Measurements from ENCODE around the gene TEDC2.

DNA sequence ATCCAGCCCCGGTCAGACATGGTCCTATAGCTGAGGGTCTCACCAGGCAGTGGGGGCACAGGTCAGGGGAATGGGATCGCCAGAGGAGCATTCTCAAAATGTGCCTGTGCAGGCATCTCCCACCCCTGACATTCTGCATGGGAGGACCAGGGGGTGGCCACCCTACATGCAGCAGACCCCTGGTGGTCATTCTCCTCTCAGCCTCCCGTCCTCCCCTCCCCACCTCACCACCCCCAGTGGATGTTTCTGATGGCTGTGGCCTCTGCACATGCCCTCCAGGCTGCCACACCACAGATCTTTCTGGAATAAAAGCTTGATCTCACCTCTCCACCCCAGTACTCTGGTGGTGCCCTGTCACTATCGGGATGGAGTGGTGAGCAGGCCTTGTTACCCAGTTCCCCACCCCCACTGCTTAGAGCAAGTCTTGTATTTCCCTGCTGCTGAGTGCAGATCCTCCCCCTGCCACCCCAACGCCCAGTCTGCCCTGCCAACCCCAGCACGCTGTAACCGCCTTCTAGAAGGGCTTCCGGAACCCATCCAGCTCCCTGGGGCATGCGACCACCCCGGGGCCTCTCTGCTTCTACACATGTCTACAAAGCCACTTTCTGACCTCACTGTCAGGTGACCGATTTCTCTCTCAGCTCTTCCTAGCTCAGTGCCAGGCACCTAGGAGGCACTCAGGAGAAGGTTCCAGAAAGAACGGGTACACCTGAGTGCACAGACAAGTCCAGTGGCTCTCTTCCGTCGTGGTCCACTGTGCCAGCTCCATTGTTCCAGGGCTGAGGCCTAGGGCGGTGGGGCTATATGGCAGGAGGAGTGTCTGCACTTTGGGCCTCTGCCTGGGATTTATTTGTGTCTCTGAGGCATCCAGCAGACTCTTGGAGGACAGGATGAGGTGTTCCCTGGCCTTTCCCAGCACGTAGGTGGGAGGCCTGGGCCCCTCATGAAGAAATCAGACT, 24.3 kb downstream of the TEDC2 start:
- TF ChIP-seq SRF (IDR thresholded peaks at IDR 0.05; ENCODE audit: low read depth in 2 of 2, low read length in 2 of 2) (no peak), POLR2A (IDR thresholded peaks at IDR 0.05; ENCODE audit: low read depth, low read length) (no peak), TAF1 (IDR thresholded peaks at IDR 0.05; ENCODE audit: borderline replicate concordance, low read depth, low read length) (no peak), SP1 (IDR thresholded peaks at IDR 0.05; ENCODE audit: low read depth, low read length) (no peak), EZH2 (IDR thresholded peaks at IDR 0.05; ENCODE audit: borderline replicate concordance, control insufficient read depth, low read depth, low read length) (no peak), CEBPB (IDR thresholded peaks at IDR 0.05; ENCODE audit: borderline replicate concordance in 1 of 2, low read depth in 2 of 2, low read length in 2 of 2) (no peak), RELA (IDR thresholded peaks at IDR 0.05; ENCODE audit: borderline replicate concordance, partially characterized antibody) (no peak), NBN (IDR thresholded peaks at IDR 0.05) (no peak), JUNB (IDR thresholded peaks at IDR 0.05) (no peak), TCF12 (IDR thresholded peaks at IDR 0.05; ENCODE audit: low read depth, low read length) (no peak), BRCA1 (IDR thresholded peaks at IDR 0.05; ENCODE audit: low read depth, low read length) (no peak), SREBF2 (IDR thresholded peaks at IDR 0.05; ENCODE audit: low read length) (no peak)
- TF ChIP-seq, protein P1, sequence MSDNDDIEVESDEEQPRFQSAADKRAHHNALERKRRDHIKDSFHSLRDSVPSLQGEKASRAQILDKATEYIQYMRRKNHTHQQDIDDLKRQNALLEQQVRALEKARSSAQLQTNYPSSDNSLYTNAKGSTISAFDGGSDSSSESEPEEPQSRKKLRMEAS (IDR thresholded peaks at IDR 0.05; ENCODE audit: low read depth, low read length), result no peak
- TF ChIP-seq, protein P2, sequence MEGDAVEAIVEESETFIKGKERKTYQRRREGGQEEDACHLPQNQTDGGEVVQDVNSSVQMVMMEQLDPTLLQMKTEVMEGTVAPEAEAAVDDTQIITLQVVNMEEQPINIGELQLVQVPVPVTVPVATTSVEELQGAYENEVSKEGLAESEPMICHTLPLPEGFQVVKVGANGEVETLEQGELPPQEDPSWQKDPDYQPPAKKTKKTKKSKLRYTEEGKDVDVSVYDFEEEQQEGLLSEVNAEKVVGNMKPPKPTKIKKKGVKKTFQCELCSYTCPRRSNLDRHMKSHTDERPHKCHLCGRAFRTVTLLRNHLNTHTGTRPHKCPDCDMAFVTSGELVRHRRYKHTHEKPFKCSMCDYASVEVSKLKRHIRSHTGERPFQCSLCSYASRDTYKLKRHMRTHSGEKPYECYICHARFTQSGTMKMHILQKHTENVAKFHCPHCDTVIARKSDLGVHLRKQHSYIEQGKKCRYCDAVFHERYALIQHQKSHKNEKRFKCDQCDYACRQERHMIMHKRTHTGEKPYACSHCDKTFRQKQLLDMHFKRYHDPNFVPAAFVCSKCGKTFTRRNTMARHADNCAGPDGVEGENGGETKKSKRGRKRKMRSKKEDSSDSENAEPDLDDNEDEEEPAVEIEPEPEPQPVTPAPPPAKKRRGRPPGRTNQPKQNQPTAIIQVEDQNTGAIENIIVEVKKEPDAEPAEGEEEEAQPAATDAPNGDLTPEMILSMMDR (IDR thresholded peaks at IDR 0.05 in 2 of 3, conservative IDR thresholded peaks at IDR 0.05 in 1 of 3; ENCODE audit: control insufficient read depth in 2 of 3, extremely low read depth in 1 of 3, insufficient read depth in 1 of 3, low read depth in 3 of 3, low read length in 3 of 3), result no peak

Data from GM12878 (cell line).